ENCODE data around the gene SWAP70. TPM values are rescaled to one million over a fixed set of nuclear protein-coding genes. Genes with fewer than 3 reads are reported as not detected.

The SWAP70 gene
- total RNA-seq, 1 donor from 2014 or later: 81.9 TPM

GRCh38 chr11:9748361-9748970 lies 84.6 kb downstream of the SWAP70 start:
- DNase-seq (ENCODE audit: low spot score): no peak

- no peak for DNase-seq (ENCODE audit: low spot score)
Measured at GRCh38 chr11:9750551-9750950, 86.7 kb downstream of the SWAP70 start.

DNA sequence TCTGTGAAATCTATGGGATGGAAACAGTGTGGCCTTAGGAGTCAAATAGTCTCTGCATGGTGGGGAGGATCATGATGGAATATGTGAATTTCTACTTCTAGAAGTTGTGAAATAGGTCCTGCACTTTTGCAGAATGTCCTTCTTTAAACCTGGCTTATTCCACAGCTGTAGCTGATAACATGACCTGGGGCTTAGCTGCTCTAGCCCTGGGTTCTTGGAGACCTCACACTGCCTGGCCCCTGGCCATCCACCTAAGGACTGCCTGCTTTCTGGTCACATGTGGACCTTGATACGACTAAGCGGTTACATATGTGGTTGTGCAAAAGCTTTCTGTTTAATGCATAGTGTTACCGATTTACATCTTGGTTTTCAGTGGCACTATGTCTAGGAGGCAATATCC lies 88.2 kb downstream of the SWAP70 start:
- no peak for DNase-seq (ENCODE audit: low spot score)

DNA sequence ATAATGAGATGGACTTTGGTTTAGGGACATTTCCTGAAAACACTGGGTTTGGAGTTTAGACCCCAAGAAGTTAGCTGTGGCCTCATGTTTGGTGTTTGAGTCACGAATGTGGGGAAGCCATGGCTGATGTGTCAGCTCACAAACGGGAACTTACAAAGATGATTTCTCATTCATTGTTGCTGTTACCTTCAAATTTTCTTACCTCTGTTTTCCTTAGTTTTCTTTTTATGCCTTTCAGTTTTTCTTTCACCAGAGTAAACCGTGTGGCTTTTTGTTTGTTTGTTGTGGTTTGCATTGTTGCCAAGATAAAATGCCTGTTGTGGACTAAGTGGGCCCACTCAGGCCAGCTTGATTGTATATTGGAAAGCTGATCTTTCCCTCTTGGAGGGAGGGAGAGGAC lies 89.1 kb downstream of the SWAP70 start:
- DNase-seq (ENCODE audit: low spot score): no peak

DNA sequence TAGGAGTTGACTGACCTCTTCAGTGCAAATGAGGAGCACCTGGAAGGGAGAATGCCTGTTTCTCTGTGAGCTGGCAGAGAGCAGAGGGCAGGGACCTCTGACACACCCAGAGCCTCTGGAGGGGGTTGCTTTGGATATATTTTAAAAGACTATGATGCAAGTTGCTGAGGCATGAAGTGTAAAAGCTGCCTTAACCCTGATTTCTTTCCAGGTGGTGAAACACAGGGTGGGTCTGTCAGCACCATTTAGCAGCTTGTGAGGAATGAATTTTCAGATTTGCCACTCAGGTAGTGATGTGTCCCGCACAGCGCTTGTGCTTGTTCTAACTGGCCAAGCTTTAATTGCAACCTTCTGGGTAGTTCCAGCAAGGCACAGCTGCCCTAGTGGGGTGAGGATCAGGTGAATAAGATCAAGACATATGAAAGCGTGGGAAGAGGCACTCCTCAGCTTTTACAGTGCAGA lies 90.2 kb downstream of the SWAP70 start:
- DNase-seq (ENCODE audit: low spot score): no peak

DNA sequence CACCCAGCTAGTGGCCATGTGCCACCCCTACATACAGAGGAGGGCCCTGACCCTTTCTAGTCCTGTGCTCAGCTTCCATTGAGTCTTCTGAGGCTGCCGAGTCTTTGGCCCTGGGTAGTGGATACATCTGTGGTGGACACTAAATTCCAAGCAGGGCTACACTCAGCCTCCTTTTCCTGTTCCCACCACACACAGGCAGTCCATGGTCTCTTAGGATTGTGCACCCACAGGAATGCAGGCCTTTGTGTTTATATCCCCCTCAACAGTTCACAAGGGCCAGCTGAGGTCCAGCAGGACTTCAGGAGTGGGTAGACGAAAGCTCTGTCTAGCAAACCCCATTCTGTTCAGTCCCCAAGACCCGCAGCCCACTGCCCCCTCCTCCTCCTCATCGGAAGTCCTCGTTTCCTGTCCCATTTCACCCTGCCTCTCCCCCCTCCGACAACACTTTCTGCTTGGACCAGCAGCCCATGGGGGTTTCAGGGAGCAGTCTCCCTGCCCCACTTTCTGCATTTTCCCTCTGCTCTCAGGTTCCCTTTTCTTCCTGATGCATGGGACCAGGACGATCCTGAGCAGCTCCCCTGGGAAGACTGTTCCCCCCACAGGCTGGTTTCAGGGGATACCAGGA lies 91.8 kb downstream of the SWAP70 start:
- DNase-seq (ENCODE audit: low spot score): no peak

GRCh38 chr11:9756461-9756860 lies 92.6 kb downstream of the SWAP70 start:
- DNase-seq (ENCODE audit: low spot score): no peak

- DNase-seq (ENCODE audit: low spot score): no peak
Measured at GRCh38 chr11:9756878-9757277, 93.0 kb downstream of the SWAP70 start.

GRCh38 chr11:9757809-9758636 lies 94.1 kb downstream of the SWAP70 start:
- DNase-seq (ENCODE audit: low spot score): peak; percentile 96

DNA sequence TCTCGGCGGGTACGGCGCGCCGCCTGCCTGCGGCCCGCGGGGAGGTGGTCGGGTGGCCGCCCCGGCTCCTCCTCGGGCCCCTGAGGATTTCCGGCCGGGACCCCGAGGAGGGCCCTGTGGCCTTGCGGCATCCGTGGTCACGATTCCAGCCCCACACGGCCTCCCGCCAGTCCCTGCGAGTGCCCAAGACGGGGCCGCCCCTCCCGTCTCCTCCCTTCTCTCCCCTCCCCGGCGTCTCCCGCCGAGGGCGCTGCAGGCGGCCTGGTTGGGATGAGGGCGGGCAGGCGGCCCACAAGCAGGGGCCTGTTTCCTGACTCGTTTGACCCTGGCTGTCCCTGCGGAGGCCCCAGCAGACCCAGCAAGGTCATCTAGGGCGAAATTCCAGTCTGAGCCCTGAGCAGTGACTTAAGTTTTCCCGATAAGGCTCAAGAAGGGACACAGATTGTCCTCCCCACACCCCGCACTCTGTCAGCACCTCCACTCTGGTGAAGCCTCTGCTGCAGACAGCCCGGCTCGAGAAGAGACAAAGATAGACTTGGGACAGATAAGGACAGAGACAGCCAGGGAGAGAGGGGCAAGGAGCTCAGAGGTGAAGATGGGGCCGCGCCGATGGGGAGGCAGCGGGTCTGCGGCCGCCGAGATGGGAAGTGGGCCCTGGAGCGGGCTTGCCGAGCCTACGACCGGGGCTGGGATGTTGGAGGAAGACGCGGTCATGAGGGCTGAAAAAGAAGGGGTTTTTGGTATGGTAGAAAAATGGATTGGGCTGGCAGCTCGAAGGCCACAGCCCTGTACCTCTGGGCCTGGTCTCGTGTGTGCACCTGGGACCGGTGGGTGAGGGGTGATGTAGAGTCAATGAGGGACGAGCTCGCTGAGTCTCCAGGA lies 95.0 kb downstream of the SWAP70 start:
- DNase-seq (ENCODE audit: low spot score): peak; percentile 93

DNA sequence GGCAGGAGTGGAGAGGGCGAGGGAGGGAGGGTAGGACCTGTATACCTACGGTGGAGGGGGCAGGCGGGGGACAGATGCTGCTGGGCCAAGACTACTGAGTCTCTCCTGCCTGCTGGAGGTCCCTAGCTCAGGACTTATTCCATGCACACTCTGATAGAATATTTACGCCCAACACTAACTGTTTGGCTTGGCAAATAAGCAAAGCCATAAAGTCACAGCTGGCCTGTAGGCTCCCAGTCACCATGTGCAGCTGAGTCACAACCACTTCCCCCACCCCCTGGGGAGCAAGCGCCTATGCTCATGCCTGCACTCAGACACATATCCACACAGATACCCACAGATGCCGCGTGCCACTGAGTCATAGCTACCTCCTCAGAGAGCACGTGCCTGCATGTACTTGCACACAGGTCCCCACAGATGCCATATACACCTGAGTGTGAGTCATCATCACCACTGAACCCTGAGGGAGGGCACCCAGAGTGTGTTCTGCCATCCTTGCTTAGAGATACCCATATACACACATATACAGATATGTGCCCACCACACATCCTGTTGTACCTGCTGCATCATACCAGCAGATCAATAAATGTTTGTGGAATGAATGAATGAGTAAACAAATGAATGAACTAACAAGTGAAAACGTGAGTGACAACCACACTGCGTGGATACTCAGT lies 95.8 kb downstream of the SWAP70 start:
- DNase-seq (ENCODE audit: low spot score): no peak

GRCh38 chr11:9760193-9760575 lies 96.3 kb downstream of the SWAP70 start:
- peak; percentile 95 for DNase-seq (ENCODE audit: low spot score)

GRCh38 chr11:9761441-9761945 lies 97.6 kb downstream of the SWAP70 start:
- DNase-seq (ENCODE audit: low spot score): no peak

- no peak for DNase-seq (ENCODE audit: low spot score)
Measured at GRCh38 chr11:9762531-9762930, 98.7 kb downstream of the SWAP70 start.

- DNase-seq (ENCODE audit: low spot score): no peak
Measured at GRCh38 chr11:9763301-9763700, 99.4 kb downstream of the SWAP70 start.

- DNase-seq (ENCODE audit: low spot score): no peak
Measured at GRCh38 chr11:9765320-9766101, 101.6 kb downstream of the SWAP70 start.

- DNase-seq (ENCODE audit: low spot score): peak; percentile 24
Measured at GRCh38 chr11:9769621-9770020, 105.7 kb downstream of the SWAP70 start.

GRCh38 chr11:9771071-9771511 lies 107.2 kb downstream of the SWAP70 start:
- no peak for DNase-seq (ENCODE audit: low spot score)

DNA sequence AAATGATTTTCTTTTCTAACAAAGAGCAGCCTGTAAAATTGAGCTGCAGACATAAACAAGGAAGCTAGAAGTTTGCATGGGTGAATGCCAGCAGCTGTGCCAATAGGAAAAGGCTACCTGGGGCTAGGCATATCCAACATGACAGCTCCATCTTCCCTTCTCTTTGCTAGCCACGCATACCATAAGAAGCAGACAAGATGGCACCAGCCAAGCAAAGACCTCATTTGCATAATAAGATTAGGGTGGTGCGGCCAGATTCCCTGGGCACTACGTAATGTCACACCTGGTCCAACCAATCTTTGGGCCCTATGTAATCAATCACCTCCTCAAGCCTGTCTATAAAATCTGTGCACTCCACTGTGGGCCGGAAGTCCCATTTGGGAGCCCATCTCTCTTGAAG lies 108.3 kb downstream of the SWAP70 start:
- DNase-seq (ENCODE audit: low spot score): no peak

GRCh38 chr11:9773524-9773923 lies 109.6 kb downstream of the SWAP70 start:
- no peak for DNase-seq (ENCODE audit: low spot score)
